ENCODE data around the gene PREX1.

The PREX1 gene

GRCh38 chr20:48658505-48658904 lies 169.3 kb downstream of the PREX1 start:
- Histone ChIP-seq H3K27ac (ENCODE audit: low read length) (no peak overlapping the region), H3K9ac (ENCODE audit: low read depth, low read length) (no peak overlapping the region), H3K27me3 (ENCODE audit: insufficient read depth, low read length) (no peaks in the 10 kb centered on the region), H3K36me3 (ENCODE audit: insufficient read depth, low read depth, low read length) (no peaks in the 10 kb centered on the region), H3K4me3 (ENCODE audit: low read length) (no peak overlapping the region), H3K4me1 (ENCODE audit: insufficient read depth, low read length) (no peaks in the 10 kb centered on the region), H3K9me3 (ENCODE audit: insufficient read depth, low read depth, low read length) (no peaks in the 10 kb centered on the region)

GRCh38 chr20:48658198-48658476 lies 169.7 kb downstream of the PREX1 start:
- Histone ChIP-seq H3K9me3 (ENCODE audit: insufficient read depth, low read depth, low read length) (no peaks in the 10 kb centered on the region), H3K9ac (ENCODE audit: low read depth, low read length) (no peak overlapping the region), H3K27ac (ENCODE audit: low read length) (no peak overlapping the region), H3K4me1 (ENCODE audit: insufficient read depth, low read length) (no peaks in the 10 kb centered on the region), H3K4me3 (ENCODE audit: low read length) (no peak overlapping the region), H3K36me3 (ENCODE audit: insufficient read depth, low read depth, low read length) (no peaks in the 10 kb centered on the region), H3K27me3 (ENCODE audit: insufficient read depth, low read length) (no peaks in the 10 kb centered on the region)

GRCh38 chr20:48657426-48658197 lies 170.2 kb downstream of the PREX1 start:
- H3K9me3 ChIP-seq (ENCODE audit: insufficient read depth, low read depth, low read length): no peaks in the 10 kb centered on the region
- H3K4me3 ChIP-seq (ENCODE audit: low read length): no peak overlapping the region
- no peaks in the 10 kb centered on the region for H3K36me3 ChIP-seq (ENCODE audit: insufficient read depth, low read depth, low read length)
- no peaks in the 10 kb centered on the region for H3K4me1 ChIP-seq (ENCODE audit: insufficient read depth, low read length)
- H3K27ac ChIP-seq (ENCODE audit: low read length): no peak overlapping the region
- H3K9ac ChIP-seq (ENCODE audit: low read depth, low read length): no peak overlapping the region
- no peaks in the 10 kb centered on the region for H3K27me3 ChIP-seq (ENCODE audit: insufficient read depth, low read length)

- Histone ChIP-seq H3K4me1 (ENCODE audit: insufficient read depth, low read length) (no peaks in the 10 kb centered on the region), H3K4me3 (ENCODE audit: low read length) (no peak overlapping the region), H3K36me3 (ENCODE audit: insufficient read depth, low read depth, low read length) (peaks cover 6% of the 10 kb centered on the region; the same call in 1 of the 2 replicates), H3K27ac (ENCODE audit: low read length) (no peak overlapping the region), H3K27me3 (ENCODE audit: insufficient read depth, low read length) (no peaks in the 10 kb centered on the region), H3K9ac (ENCODE audit: low read depth, low read length) (no peak overlapping the region), H3K9me3 (ENCODE audit: insufficient read depth, low read depth, low read length) (no peaks in the 10 kb centered on the region)
Observed at GRCh38 chr20:48656661-48657211, 171.1 kb downstream of the PREX1 start.

- Histone ChIP-seq H3K27me3 (ENCODE audit: insufficient read depth, low read length) (no peaks in the 10 kb centered on the region), H3K27ac (ENCODE audit: low read length) (no peak overlapping the region), H3K9me3 (ENCODE audit: insufficient read depth, low read depth, low read length) (no peaks in the 10 kb centered on the region), H3K36me3 (ENCODE audit: insufficient read depth, low read depth, low read length) (peaks cover 6% of the 10 kb centered on the region; the same call in 1 of the 2 replicates), H3K4me3 (ENCODE audit: low read length) (no peak overlapping the region), H3K4me1 (ENCODE audit: insufficient read depth, low read length) (no peaks in the 10 kb centered on the region), H3K9ac (ENCODE audit: low read depth, low read length) (no peak overlapping the region)
Observed at GRCh38 chr20:48656137-48656536, 171.7 kb downstream of the PREX1 start.

GRCh38 chr20:48653706-48654051 lies 174.1 kb downstream of the PREX1 start:
- no peak overlapping the region for H3K27ac ChIP-seq (ENCODE audit: low read length)
- H3K9me3 ChIP-seq (ENCODE audit: insufficient read depth, low read depth, low read length): no peaks in the 10 kb centered on the region
- H3K4me1 ChIP-seq (ENCODE audit: insufficient read depth, low read length): no peaks in the 10 kb centered on the region
- H3K4me3 ChIP-seq (ENCODE audit: low read length): no peak overlapping the region
- H3K36me3 ChIP-seq (ENCODE audit: insufficient read depth, low read depth, low read length): peaks cover 22% of the 10 kb centered on the region
- H3K27me3 ChIP-seq (ENCODE audit: insufficient read depth, low read length): no peaks in the 10 kb centered on the region
- H3K9ac ChIP-seq (ENCODE audit: low read depth, low read length): no peak overlapping the region

- Histone ChIP-seq H3K4me3 (ENCODE audit: low read length) (no peak overlapping the region), H3K27me3 (ENCODE audit: insufficient read depth, low read length) (no peaks in the 10 kb centered on the region), H3K36me3 (ENCODE audit: insufficient read depth, low read depth, low read length) (peaks cover 27% of the 10 kb centered on the region), H3K27ac (ENCODE audit: low read length) (no peak overlapping the region), H3K9ac (ENCODE audit: low read depth, low read length) (no peak overlapping the region), H3K4me1 (ENCODE audit: insufficient read depth, low read length) (no peaks in the 10 kb centered on the region), H3K9me3 (ENCODE audit: insufficient read depth, low read depth, low read length) (no peaks in the 10 kb centered on the region)
Observed at GRCh38 chr20:48652961-48653705, 174.7 kb downstream of the PREX1 start.

- H3K9ac ChIP-seq (ENCODE audit: low read depth, low read length): no peak overlapping the region
- H3K9me3 ChIP-seq (ENCODE audit: insufficient read depth, low read depth, low read length): no peaks in the 10 kb centered on the region
- H3K4me1 ChIP-seq (ENCODE audit: insufficient read depth, low read length): no peaks in the 10 kb centered on the region
- H3K4me3 ChIP-seq (ENCODE audit: low read length): no peak overlapping the region
- no peak overlapping the region for H3K27ac ChIP-seq (ENCODE audit: low read length)
- no peaks in the 10 kb centered on the region for H3K27me3 ChIP-seq (ENCODE audit: insufficient read depth, low read length)
- peaks cover 28% of the 10 kb centered on the region for H3K36me3 ChIP-seq (ENCODE audit: insufficient read depth, low read depth, low read length)
Observed at GRCh38 chr20:48651960-48652359, 175.8 kb downstream of the PREX1 start.

GRCh38 chr20:48651271-48651670 lies 176.5 kb downstream of the PREX1 start:
- Histone ChIP-seq H3K27me3 (ENCODE audit: insufficient read depth, low read length) (no peaks in the 10 kb centered on the region), H3K27ac (ENCODE audit: low read length) (no peak overlapping the region), H3K4me3 (ENCODE audit: low read length) (no peak overlapping the region), H3K9ac (ENCODE audit: low read depth, low read length) (no peak overlapping the region), H3K4me1 (ENCODE audit: insufficient read depth, low read length) (no peaks in the 10 kb centered on the region), H3K9me3 (ENCODE audit: insufficient read depth, low read depth, low read length) (no peaks in the 10 kb centered on the region), H3K36me3 (ENCODE audit: insufficient read depth, low read depth, low read length) (peaks cover 32% of the 10 kb centered on the region)

GRCh38 chr20:48649868-48650267 lies 177.9 kb downstream of the PREX1 start:
- Histone ChIP-seq H3K36me3 (ENCODE audit: insufficient read depth, low read depth, low read length) (peaks cover 41% of the 10 kb centered on the region), H3K9me3 (ENCODE audit: insufficient read depth, low read depth, low read length) (no peaks in the 10 kb centered on the region), H3K27ac (ENCODE audit: low read length) (no peak overlapping the region), H3K27me3 (ENCODE audit: insufficient read depth, low read length) (no peaks in the 10 kb centered on the region), H3K4me1 (ENCODE audit: insufficient read depth, low read length) (no peaks in the 10 kb centered on the region), H3K4me3 (ENCODE audit: low read length) (no peak overlapping the region), H3K9ac (ENCODE audit: low read depth, low read length) (no peak overlapping the region)

GRCh38 chr20:48649104-48649626 lies 178.6 kb downstream of the PREX1 start:
- Histone ChIP-seq H3K36me3 (ENCODE audit: insufficient read depth, low read depth, low read length) (peaks cover 44% of the 10 kb centered on the region), H3K4me1 (ENCODE audit: insufficient read depth, low read length) (no peaks in the 10 kb centered on the region), H3K27me3 (ENCODE audit: insufficient read depth, low read length) (no peaks in the 10 kb centered on the region), H3K27ac (ENCODE audit: low read length) (no peak overlapping the region), H3K9me3 (ENCODE audit: insufficient read depth, low read depth, low read length) (no peaks in the 10 kb centered on the region), H3K9ac (ENCODE audit: low read depth, low read length) (no peak overlapping the region), H3K4me3 (ENCODE audit: low read length) (no peak overlapping the region)
